Measurements from ENCODE around the gene ARHGAP32. TPM values are rescaled to one million over a fixed set of nuclear protein-coding genes. Genes with fewer than 3 reads are reported as not detected.

ARHGAP32 gene
- polyA plus RNA-seq, 1 experiment: 6.1 TPM

GRCh38 chr11:128926000-128926399 is 266.1 kb downstream of the ARHGAP32 start:
- ChIA-PET CTCF (interaction anchor here (1.0 to 1.4 kb wide), 2 partner anchors 13 to 30 kb away, joined by 3 to 4 read pairs; no protein-coding TSS in a partner anchor), POLR2A (no interaction called here)
- Histone ChIP-seq H3K36me3 (ENCODE audit: control insufficient read depth, insufficient read depth, low read length) (no peaks in the 10 kb centered on the region), H3K27me3 (ENCODE audit: control insufficient read depth, insufficient read depth, low read length) (peaks cover 10% of the 10 kb centered on the region), H3K4me3 (ENCODE audit: low read depth, low read length) (no peak overlapping the region)
- no peak for DNase-seq (ENCODE audit: low read depth)
- no peak for TF ChIP-seq CTCF (IDR thresholded peaks at IDR 0.05; ENCODE audit: insufficient read depth, low read depth, low read length)

GRCh38 chr11:128925250-128925600 is 266.9 kb downstream of the ARHGAP32 start:
- peaks cover 10% of the 10 kb centered on the region for H3K27me3 ChIP-seq (ENCODE audit: control insufficient read depth, insufficient read depth, low read length)
- no peak overlapping the region for H3K4me3 ChIP-seq (ENCODE audit: low read depth, low read length)
- CTCF ChIA-PET: interaction anchor here (1.0 to 1.4 kb wide), 3 partner anchors 9 to 31 kb away, joined by 3 to 4 read pairs (median 3); no protein-coding TSS in a partner anchor
- no peak for DNase-seq (ENCODE audit: low read depth)
- POLR2A ChIA-PET: no interaction called here
- H3K36me3 ChIP-seq (ENCODE audit: control insufficient read depth, insufficient read depth, low read length): no peaks in the 10 kb centered on the region
- TF ChIP-seq CTCF (IDR thresholded peaks at IDR 0.05; ENCODE audit: insufficient read depth, low read depth, low read length): no peak

GRCh38 chr11:128924510-128925249 is 267.4 kb downstream of the ARHGAP32 start:
- H3K4me3 ChIP-seq (ENCODE audit: low read depth, low read length): no peak overlapping the region
- no peaks in the 10 kb centered on the region for H3K36me3 ChIP-seq (ENCODE audit: control insufficient read depth, insufficient read depth, low read length)
- no peak for DNase-seq (ENCODE audit: low read depth)
- no peak for TF ChIP-seq CTCF (IDR thresholded peaks at IDR 0.05; ENCODE audit: insufficient read depth, low read depth, low read length)
- POLR2A ChIA-PET: no interaction called here
- CTCF ChIA-PET: interaction anchor here (1.0 kb wide), 2 partner anchors 10 to 12 kb away, joined by 3 read pairs; no protein-coding TSS in a partner anchor
- peaks cover 10% of the 10 kb centered on the region for H3K27me3 ChIP-seq (ENCODE audit: control insufficient read depth, insufficient read depth, low read length)

- no peak for DNase-seq (ENCODE audit: low read depth)
- ChIA-PET POLR2A (no interaction called here), CTCF (no interaction called here)
- Histone ChIP-seq H3K4me3 (ENCODE audit: low read depth, low read length) (no peak overlapping the region), H3K36me3 (ENCODE audit: control insufficient read depth, insufficient read depth, low read length) (no peaks in the 10 kb centered on the region), H3K27me3 (ENCODE audit: control insufficient read depth, insufficient read depth, low read length) (peaks cover 10% of the 10 kb centered on the region)
- TF ChIP-seq CTCF (IDR thresholded peaks at IDR 0.05; ENCODE audit: insufficient read depth, low read depth, low read length): no peak
Observed at GRCh38 chr11:128924104-128924503, 268.0 kb downstream of the ARHGAP32 start.

- no peak for TF ChIP-seq CTCF (IDR thresholded peaks at IDR 0.05; ENCODE audit: insufficient read depth, low read depth, low read length)
- CTCF ChIA-PET: no interaction called here
- POLR2A ChIA-PET: no interaction called here
Observed at GRCh38 chr11:128921793-128922192, 270.3 kb downstream of the ARHGAP32 start.

More at GRCh38 chr11:128921793-128922192, 270.3 kb downstream of the ARHGAP32 start:
- DNase-seq (ENCODE audit: low read depth): no peak
- no peak overlapping the region for H3K4me3 ChIP-seq (ENCODE audit: low read depth, low read length)
- no peaks in the 10 kb centered on the region for H3K36me3 ChIP-seq (ENCODE audit: control insufficient read depth, insufficient read depth, low read length)
- H3K27me3 ChIP-seq (ENCODE audit: control insufficient read depth, insufficient read depth, low read length): peaks cover 10% of the 10 kb centered on the region
